C4-2B (cell line): ENCODE data around the gene EIF3A.

ENCODE experiments used
- ZFX ChIP-seq: fragments of 450-650 bp; IDR thresholded peaks from 2 replicates; pipeline ENCODE4 v1.6.1; 2017
- TF ChIP-seq, protein P1 (sequence below): fragments of 450-650 bp; conservative IDR thresholded peaks from 2 replicates; pipeline ENCODE4 v1.5.1; 2017; ENCODE audit warnings: mild to moderate bottlenecking

GRCh38 chr10:119029613-119030420, 50.8 kb downstream of the EIF3A start, which contains the start of gene NANOS1:
- TF ChIP-seq, protein P1, sequence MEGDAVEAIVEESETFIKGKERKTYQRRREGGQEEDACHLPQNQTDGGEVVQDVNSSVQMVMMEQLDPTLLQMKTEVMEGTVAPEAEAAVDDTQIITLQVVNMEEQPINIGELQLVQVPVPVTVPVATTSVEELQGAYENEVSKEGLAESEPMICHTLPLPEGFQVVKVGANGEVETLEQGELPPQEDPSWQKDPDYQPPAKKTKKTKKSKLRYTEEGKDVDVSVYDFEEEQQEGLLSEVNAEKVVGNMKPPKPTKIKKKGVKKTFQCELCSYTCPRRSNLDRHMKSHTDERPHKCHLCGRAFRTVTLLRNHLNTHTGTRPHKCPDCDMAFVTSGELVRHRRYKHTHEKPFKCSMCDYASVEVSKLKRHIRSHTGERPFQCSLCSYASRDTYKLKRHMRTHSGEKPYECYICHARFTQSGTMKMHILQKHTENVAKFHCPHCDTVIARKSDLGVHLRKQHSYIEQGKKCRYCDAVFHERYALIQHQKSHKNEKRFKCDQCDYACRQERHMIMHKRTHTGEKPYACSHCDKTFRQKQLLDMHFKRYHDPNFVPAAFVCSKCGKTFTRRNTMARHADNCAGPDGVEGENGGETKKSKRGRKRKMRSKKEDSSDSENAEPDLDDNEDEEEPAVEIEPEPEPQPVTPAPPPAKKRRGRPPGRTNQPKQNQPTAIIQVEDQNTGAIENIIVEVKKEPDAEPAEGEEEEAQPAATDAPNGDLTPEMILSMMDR: no peak
- TF ChIP-seq ZFX: no peak
